Panc1 (cell line): ENCODE measurements around the gene ADGRB3. TPM values are rescaled to one million over a fixed set of nuclear protein-coding genes. Genes with fewer than 3 reads are reported as not detected.

Experiments used
- ATAC-seq: fragments of 200-7000 bp; cut with Tn5 transposase; 2 replicates; pipeline ENCODE4 v1.9.1; 2020; ENCODE audit warnings: mild to moderate bottlenecking, moderate library complexity
- BruUV-seq: library from RNA; stranded (reverse); fragments of 400-500 nt; replicated peaks from 2 replicates; lab custom pipeline; 2021; lab: Mats Ljungman, UMichigan
- CTCF ChIA-PET: fragments of 300-600 bp; sonication (Branson Sonifier 250); formaldehyde crosslinking; loops from one replicate; lab custom pipeline; 2022; ENCODE audit warnings: antibody characterized with exemption; lab: Charles Lee
- POLR2A ChIA-PET: fragments of 300-600 bp; sonication (Branson Sonifier 250); formaldehyde crosslinking; loops from one replicate; lab custom pipeline; 2022; ENCODE audit warnings: antibody characterized with exemption; lab: Charles Lee
- DNase-seq: peaks from one replicate; pipeline ENCODE4 v3.0.0-alpha.2; 2010; ENCODE audit warnings: low read depth, low spot score
- H3K27ac ChIP-seq: 2 replicates; pipeline ENCODE4 v1.5.1; 2011; ENCODE audit warnings: mild to moderate bottlenecking, low read length, inconsistent platforms
- H3K27me3 ChIP-seq: fragments of 200-500 bp; sonication (Bioruptor generic); 2 replicates; pipeline ENCODE4 v1.6.0; 2014; ENCODE audit warnings: low read length, inconsistent platforms; ENCODE audit not compliant: control insufficient read depth, insufficient read depth
- H3K36me3 ChIP-seq: fragments of 200-500 bp; sonication (Bioruptor generic); 2 replicates; pipeline ENCODE4 v1.5.1; 2014; ENCODE audit warnings: inconsistent platforms, mild to moderate bottlenecking, low read length, moderate library complexity; ENCODE audit not compliant: control insufficient read depth, insufficient read depth
- H3K4me1 ChIP-seq: 2 replicates; pipeline ENCODE4 v1.5.1; 2011; ENCODE audit warnings: inconsistent platforms, mild to moderate bottlenecking, low read length, moderate library complexity; ENCODE audit not compliant: control insufficient read depth, insufficient read depth
- H3K4me3 ChIP-seq, 2 experiments: 2 replicates each; pipeline ENCODE4 v1.5.1; 2011 to 2012; ENCODE audit warnings: low read depth in 2 of 2, low read length in 2 of 2, mild to moderate bottlenecking in 2 of 2, inconsistent platforms in 1 of 2, moderate library complexity in 1 of 2
- H3K9me3 ChIP-seq: fragments of 200-500 bp; sonication (Bioruptor generic); 2 replicates; pipeline ENCODE4 v1.5.1; 2014; ENCODE audit warnings: low read depth, mild to moderate bottlenecking, inconsistent platforms, low read length, moderate library complexity; ENCODE audit not compliant: control insufficient read depth, insufficient read depth
- POLR2AphosphoS5 ChIP-seq: IDR thresholded peaks from 2 replicates; pipeline ENCODE4 v1.6.1; 2012; ENCODE audit warnings: mild to moderate bottlenecking, low read depth, low read length, moderate library complexity
- SIN3A ChIP-seq: IDR thresholded peaks from 2 replicates; pipeline ENCODE4 v1.6.1; 2012; ENCODE audit warnings: low read depth, mild to moderate bottlenecking, low read length, moderate library complexity, borderline replicate concordance; ENCODE audit not compliant: insufficient read depth
- TCF7L2 ChIP-seq: IDR thresholded peaks from 2 replicates; pipeline ENCODE4 v1.6.1; 2011; ENCODE audit warnings: mild to moderate bottlenecking, low read depth, low read length, inconsistent platforms
- in situ Hi-C: cut with HindIII; loops from 2 replicates; pipeline ENCODE4 v1.10.0; 2016; ENCODE audit warnings: low sequenced_read_pairs, low pct_unique_long_range_greater_than_20kb
- intact Hi-C: fragments of 100-400 bp; cut with micrococcal nuclease; formaldehyde crosslinking; loops from one replicate; pipeline ENCODE4 v1.10.0; 2022; ENCODE audit not compliant: unreplicated experiment
- total RNA-seq: library from RNA; stranded (reverse); gene quantifications from one replicate; pipeline ENCODE4 v1.2.1, GENCODE V29; 2021; ENCODE audit not compliant: unreplicated experiment
- TF ChIP-seq, protein P1 (sequence below), 2 experiments: IDR thresholded peaks; 2 replicates each; pipeline ENCODE4 v1.6.1; 2011 to 2012; ENCODE audit warnings: low read depth in 2 of 2, control low read depth in 1 of 2, low read length in 1 of 2, mild to moderate bottlenecking in 1 of 2, moderate library complexity in 1 of 2; ENCODE audit not compliant: insufficient read depth in 1 of 2
- TF ChIP-seq, protein P2 (sequence below): fragments of 450-650 bp; IDR thresholded peaks from 2 replicates; pipeline ENCODE4 v1.5.1; 2017; ENCODE audit warnings: mild to moderate bottlenecking

ADGRB3 gene
- total RNA-seq, 1 experiment from 2014 or later, result 0.10 TPM

DNA sequence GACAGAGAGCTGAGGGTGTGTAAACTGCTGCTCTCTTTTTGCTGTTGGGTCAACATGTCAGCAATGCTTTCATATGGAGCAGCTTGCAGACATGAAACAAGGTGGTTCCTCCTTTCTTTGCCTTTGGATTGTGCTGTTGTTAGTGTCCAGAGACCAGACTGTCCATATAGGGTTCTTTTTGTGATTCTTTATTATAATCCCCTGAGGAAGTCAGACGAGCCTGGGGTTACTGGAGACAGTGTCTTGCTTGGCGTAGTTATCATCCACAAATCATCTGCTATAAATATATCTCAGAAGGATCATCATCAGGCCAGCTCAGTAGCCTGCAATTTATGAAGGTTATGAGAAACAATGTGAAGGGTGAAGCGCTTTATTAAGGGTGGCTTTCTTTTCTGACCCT lies 2.3 kb upstream of the ADGRB3 start:
- in situ Hi-C loops, result no loop called here
- no peak overlapping the region for H3K4me3 ChIP-seq

DNA sequence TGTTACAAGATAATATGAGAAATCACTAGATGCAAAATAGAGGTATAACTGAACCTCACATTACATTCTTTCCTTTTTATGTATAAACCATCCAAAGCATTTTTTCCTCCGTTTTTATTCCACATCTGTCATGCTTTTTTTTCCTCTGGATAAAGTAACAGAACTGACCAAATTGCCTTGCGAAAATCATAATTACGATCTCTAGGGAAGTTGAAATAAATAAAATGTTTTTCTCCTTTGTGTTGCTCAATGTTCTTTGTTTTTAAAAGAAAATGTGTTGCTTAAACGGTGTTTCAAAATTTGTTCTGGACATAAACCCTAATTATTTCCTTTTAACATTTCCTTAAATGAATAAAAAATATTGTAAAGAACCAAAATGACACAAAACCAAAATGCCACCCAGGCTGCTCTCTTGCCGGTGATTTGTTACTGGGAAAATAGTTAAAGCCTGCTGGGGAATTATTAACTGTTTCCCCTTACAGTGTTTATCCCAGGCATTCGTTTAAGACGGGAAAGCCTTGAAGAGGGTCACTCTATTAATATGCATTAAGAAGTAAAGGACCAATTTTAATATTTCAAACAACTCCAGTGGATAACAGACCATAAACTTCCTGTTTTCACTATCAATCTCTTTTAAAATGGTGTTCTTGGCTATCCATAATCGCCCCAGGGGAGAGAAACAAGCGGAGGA lies 1.7 kb upstream of the ADGRB3 start:
- Histone ChIP-seq H3K9me3 (no peaks in the 10 kb centered on the region), H3K4me3 (no peak overlapping the region), H3K27ac (no peak overlapping the region), H3K4me1 (peaks cover 18% of the 10 kb centered on the region), H3K27me3 (peaks cover 33% of the 10 kb centered on the region), H3K36me3 (no peaks in the 10 kb centered on the region; the same call in 1 of the 2 replicates)
- TF ChIP-seq, protein P1, sequence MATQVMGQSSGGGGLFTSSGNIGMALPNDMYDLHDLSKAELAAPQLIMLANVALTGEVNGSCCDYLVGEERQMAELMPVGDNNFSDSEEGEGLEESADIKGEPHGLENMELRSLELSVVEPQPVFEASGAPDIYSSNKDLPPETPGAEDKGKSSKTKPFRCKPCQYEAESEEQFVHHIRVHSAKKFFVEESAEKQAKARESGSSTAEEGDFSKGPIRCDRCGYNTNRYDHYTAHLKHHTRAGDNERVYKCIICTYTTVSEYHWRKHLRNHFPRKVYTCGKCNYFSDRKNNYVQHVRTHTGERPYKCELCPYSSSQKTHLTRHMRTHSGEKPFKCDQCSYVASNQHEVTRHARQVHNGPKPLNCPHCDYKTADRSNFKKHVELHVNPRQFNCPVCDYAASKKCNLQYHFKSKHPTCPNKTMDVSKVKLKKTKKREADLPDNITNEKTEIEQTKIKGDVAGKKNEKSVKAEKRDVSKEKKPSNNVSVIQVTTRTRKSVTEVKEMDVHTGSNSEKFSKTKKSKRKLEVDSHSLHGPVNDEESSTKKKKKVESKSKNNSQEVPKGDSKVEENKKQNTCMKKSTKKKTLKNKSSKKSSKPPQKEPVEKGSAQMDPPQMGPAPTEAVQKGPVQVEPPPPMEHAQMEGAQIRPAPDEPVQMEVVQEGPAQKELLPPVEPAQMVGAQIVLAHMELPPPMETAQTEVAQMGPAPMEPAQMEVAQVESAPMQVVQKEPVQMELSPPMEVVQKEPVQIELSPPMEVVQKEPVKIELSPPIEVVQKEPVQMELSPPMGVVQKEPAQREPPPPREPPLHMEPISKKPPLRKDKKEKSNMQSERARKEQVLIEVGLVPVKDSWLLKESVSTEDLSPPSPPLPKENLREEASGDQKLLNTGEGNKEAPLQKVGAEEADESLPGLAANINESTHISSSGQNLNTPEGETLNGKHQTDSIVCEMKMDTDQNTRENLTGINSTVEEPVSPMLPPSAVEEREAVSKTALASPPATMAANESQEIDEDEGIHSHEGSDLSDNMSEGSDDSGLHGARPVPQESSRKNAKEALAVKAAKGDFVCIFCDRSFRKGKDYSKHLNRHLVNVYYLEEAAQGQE (IDR thresholded peaks at IDR 0.05; ENCODE audit: insufficient read depth in 1 of 2, low read depth in 2 of 2, low read length in 1 of 2), result no peak
- TF ChIP-seq TCF7L2 (no peak), SIN3A (no peak), POLR2AphosphoS5 (no peak)
- TF ChIP-seq, protein P2, sequence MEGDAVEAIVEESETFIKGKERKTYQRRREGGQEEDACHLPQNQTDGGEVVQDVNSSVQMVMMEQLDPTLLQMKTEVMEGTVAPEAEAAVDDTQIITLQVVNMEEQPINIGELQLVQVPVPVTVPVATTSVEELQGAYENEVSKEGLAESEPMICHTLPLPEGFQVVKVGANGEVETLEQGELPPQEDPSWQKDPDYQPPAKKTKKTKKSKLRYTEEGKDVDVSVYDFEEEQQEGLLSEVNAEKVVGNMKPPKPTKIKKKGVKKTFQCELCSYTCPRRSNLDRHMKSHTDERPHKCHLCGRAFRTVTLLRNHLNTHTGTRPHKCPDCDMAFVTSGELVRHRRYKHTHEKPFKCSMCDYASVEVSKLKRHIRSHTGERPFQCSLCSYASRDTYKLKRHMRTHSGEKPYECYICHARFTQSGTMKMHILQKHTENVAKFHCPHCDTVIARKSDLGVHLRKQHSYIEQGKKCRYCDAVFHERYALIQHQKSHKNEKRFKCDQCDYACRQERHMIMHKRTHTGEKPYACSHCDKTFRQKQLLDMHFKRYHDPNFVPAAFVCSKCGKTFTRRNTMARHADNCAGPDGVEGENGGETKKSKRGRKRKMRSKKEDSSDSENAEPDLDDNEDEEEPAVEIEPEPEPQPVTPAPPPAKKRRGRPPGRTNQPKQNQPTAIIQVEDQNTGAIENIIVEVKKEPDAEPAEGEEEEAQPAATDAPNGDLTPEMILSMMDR, result no peak
- DNase-seq (no peak), ATAC-seq (no peak)
- ChIA-PET CTCF (no interaction called here), POLR2A (no interaction called here)
- BruUV-seq, result no TSS peak
- intact Hi-C loops, result loop anchor here (10.0 kb wide), 1 partner anchor 1709 kb away; no protein-coding TSS in a partner anchor
- in situ Hi-C loops, result no loop called here

More for the DNA sequence above, 2.3 kb upstream of the ADGRB3 start:
- ChIA-PET POLR2A (no interaction called here), CTCF (no interaction called here)
- Histone ChIP-seq H3K27ac (no peak overlapping the region), H3K27me3 (peaks cover 33% of the 10 kb centered on the region), H3K36me3 (no peaks in the 10 kb centered on the region; the same call in 1 of the 2 replicates), H3K9me3 (no peaks in the 10 kb centered on the region), H3K4me1 (peaks cover 18% of the 10 kb centered on the region)
- TF ChIP-seq, protein P2, result no peak
- TF ChIP-seq POLR2AphosphoS5, result no peak
- no peak for TF ChIP-seq TCF7L2
- TF ChIP-seq, protein P1 (IDR thresholded peaks at IDR 0.05; ENCODE audit: insufficient read depth in 1 of 2, low read depth in 2 of 2, low read length in 1 of 2), result no peak
- TF ChIP-seq SIN3A, result no peak
- no TSS peak for BruUV-seq
- DNase-seq, result no peak
- intact Hi-C loops, result loop anchor here (10.0 kb wide), 1 partner anchor 1708 kb away; no protein-coding TSS in a partner anchor
- ATAC-seq, result no peak
